ENCODE results near the gene SUN1.

- no peak for TF ChIP-seq CTCF (IDR thresholded peaks at IDR 0.05; ENCODE audit: low read depth, low read length)
- TF ChIP-seq EZH2phosphoT487 (IDR thresholded peaks at IDR 0.05; ENCODE audit: low read depth) = no peak
Measured at GRCh38 chr7:922334-923107, 90.2 kb downstream of the SUN1 start.

All from OCI-LY3 (cell line).